Epithelial cell of proximal tubule (primary cell): Measurements from ENCODE around the gene STX2. TPM values are rescaled to one million over a fixed set of nuclear protein-coding genes. Genes with fewer than 3 reads are reported as not detected.
"Not testable (repeated sequence)": the region's sequence is repeated elsewhere in the genome, so short reads cannot be mapped to it uniquely, and the experiment has no call there.

ENCODE experiments used
- DNase-seq: peaks from one replicate; pipeline ENCODE4 v3.0.0-alpha.2; 2011; ENCODE audit warnings: low read depth
- H3K4me3 ChIP-seq: 2 replicates; pipeline ENCODE4 v1.5.1; 2011; ENCODE audit warnings: low read depth, mild to moderate bottlenecking, low read length
- CTCF ChIP-seq: conservative IDR thresholded peaks from 2 replicates; pipeline ENCODE4 v1.5.1; 2012; ENCODE audit warnings: low read depth, mild to moderate bottlenecking, low read length
- total RNA-seq: library from RNA; depleted of rRNA; stranded (reverse); fragments of >200 nt; gene quantifications from 2 replicates; pipeline ENCODE4 v1.2.3, GENCODE V29; 2015

STX2 gene
- total RNA-seq, result 30.8 and 35.8 TPM in 2 replicates

GRCh38 chr12:130838951-130839769 lies at the start of gene STX2:
Gene STX2 (minus strand): TSS chr12:130839250. CDS start chr12:130839099, 151 bp downstream.
- peak within 1 kb of the TSS; percentile 87 for H3K4me3 ChIP-seq
- peak; percentile 48 for TF ChIP-seq CTCF
- DNase-seq, result no peak

DNA sequence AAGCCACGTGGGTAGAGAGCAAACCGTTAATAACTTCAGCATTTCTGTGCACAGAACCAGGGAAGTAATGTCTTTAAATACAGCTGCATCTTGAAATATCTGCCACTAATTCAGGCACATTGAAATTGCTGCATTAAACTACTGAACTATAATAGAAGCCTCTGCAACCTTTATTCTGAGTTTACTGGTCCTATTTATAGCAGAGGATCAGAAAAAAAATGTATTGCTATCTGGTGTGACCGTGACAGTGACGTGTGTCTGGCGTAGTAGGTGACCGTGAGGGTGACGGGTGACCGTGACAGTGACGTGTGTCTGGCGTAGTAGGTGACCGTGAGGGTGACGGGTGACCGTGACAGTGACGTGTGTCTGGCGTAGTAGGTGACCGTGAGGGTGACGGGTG lies 48.1 kb upstream of the STX2 start:
- not testable (repeated sequence) for DNase-seq, H3K4me3 ChIP-seq

GRCh38 chr12:130881548-130881947 lies 42.5 kb upstream of the STX2 start:
- DNase-seq, result no peak
- H3K4me3 ChIP-seq, result no peak overlapping the region
- TF ChIP-seq CTCF, result no peak

GRCh38 chr12:130881046-130881445 lies 42.0 kb upstream of the STX2 start:
- no peak overlapping the region for H3K4me3 ChIP-seq
- no peak for TF ChIP-seq CTCF
- DNase-seq, result no peak

- H3K4me3 ChIP-seq, result peak overlapping the region; percentile 34
- DNase-seq, result no peak
- TF ChIP-seq CTCF, result no peak
These were observed 41.4 kb upstream of the STX2 start for GRCh38 chr12:130880411-130880885.

DNA sequence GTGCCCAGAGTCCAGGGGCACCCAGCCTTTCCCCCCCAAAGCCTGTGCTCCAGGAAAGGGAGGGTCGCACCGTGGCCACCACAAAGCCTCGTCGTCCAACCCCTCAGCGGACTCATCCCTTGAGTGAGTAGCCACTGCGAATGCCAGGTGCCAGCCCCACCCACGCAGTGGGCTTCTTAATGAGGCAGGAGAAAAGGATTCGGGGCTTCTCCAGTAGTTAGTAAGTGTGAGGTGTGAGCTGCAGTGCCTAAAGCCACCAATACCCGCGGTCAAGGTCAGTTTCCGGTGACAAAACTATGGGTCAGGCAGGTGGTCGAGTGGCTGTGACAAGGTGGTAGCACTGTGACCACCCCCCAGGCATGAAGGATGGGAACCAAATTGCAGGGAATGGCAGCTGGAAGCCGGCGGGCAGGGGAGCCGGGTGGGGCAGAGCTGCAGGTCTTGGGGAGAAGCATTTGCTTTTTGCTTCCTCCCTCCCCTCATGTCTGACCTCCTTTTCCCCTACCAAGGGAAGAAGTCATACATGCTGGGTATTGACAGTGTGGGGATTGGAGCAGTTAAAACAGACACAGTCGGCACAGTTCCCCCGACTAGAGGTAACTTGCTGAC lies 40.8 kb upstream of the STX2 start:
- no peak for DNase-seq
- peak overlapping the region; percentile 34 for H3K4me3 ChIP-seq
- no peak for TF ChIP-seq CTCF

DNA sequence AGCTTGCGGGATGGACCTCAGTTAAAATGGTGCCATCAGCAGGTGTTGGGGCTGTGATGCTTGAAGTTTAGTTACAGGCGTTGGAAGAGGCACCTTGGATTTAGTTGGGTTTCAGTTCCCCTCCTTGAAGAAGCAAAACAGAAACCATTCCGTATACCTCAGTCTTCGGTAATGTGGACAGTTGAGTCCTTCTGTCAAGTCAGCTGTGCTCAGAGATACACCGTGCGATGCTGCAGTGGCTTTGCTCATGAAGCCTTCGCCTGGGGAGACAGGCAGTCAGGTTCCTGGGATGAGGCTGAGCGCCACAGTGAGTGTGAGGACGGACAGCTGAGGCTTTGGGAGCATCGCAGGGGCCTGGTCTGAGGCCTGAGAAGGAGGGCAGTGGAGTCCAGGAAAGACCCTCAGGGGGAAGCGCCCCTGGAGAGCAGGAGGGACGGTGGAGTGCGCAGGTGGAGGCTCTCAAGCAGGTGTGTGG lies 40.2 kb upstream of the STX2 start:
- DNase-seq, result no peak
- TF ChIP-seq CTCF, result no peak
- H3K4me3 ChIP-seq, result no peak overlapping the region
